Left cardiac atrium (tissue), 4 donors: ENCODE measurements around the gene GPR157. TPM values are rescaled to one million over a fixed set of nuclear protein-coding genes. Genes with fewer than 3 reads are reported as not detected.

Experiments
- ATAC-seq, 2 donors: fragments of 200-7000 bp; cut with Tn5 transposase; one replicate each; pipeline ENCODE4 v1.9.1; 2020; ENCODE audit warnings: mild to moderate bottlenecking in 2 of 2, moderate library complexity in 2 of 2
- DNase-seq: peaks from one replicate; pipeline ENCODE4 v3.0.0-alpha.2; 2020
- intact Hi-C, 2 donors: fragments of 100-400 bp; cut with DNase I; formaldehyde crosslinking; loops; one replicate each; pipeline versions ENCODE4 v1.14.1 to v1.15.1; 2022 to 2023
- total RNA-seq, 2 donors: library from RNA; stranded (reverse); fragmentation: NEBNext Ultra II Directional; extraction: Animal tissue kit (Norgen Biotek cat#: 25700); gene quantifications; one replicate each; pipeline ENCODE4 v1.2.1, GENCODE V29; 2021
- donor health status: DM: no; HTN: yes; CAD: no.
- donor health status: DM: no; HTN: yes; CAD: no; lungs with severe emphysema.
- donor health status: DM: yes; HTN: yes; CAD: no.
- donor health status: Dilated cardiomyopathy.

The GPR157 gene
- total RNA-seq, 2 donors from 2014 or later: 18.8 to 40.6 TPM

DNA sequence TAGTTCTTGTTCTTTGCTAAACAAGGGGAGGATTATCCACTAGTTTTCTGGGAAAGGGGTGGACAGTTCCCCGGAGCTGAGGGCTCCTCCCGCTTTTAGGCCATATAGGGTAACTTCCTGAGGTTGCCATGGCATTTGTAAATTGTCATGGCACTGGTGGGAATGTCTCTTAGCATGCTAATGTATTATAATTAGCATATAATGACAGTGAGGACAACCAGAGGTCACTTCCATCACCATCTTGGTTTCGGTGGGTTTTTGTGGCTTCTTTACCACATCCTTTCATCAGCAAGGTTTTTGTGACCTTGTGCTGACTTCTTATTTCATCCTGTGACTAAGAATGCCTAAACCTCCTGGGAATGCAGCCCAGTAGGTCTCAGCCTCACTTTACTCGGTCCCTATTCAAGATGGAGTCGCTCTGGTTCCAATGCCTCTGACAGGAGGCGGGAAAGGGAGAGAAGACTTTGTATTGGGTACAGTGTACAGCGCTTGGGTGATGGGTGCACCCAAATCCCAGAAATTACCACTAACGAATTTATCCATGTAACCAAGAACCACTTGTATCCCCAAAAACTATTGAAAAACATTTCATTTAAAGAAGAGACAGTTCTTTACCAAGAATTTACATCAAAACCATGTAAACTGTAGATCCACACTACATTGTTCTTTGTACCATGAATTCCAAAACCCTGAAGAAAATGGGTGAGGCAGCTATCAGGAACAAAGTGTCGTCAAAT, 50.7 kb downstream of the GPR157 start:
- intact Hi-C loops: no loop called here
- DNase-seq (no peak), ATAC-seq (no peak)

DNA sequence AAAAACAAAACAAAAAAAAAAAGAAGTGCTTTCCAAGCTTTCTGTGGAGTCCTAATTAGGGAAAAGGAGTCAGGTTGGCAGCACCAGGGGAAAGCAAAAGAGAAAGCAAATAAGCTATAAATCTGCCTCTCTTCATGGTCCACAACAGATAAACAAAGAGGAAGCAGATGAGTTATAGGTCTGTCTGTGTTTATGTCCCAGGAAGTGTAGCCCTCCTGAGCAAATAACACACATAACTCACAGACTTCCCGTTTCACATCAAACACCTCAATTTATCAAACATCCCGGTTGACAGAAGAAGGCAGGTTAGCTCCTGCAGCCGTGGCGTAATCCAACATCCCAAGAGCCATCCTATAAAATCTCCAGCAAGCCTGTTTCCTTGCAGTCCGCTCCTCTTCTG, 53.9 kb downstream of the GPR157 start:
- intact Hi-C loops: no loop called here
- ATAC-seq: no peak
- no peak for DNase-seq

DNA sequence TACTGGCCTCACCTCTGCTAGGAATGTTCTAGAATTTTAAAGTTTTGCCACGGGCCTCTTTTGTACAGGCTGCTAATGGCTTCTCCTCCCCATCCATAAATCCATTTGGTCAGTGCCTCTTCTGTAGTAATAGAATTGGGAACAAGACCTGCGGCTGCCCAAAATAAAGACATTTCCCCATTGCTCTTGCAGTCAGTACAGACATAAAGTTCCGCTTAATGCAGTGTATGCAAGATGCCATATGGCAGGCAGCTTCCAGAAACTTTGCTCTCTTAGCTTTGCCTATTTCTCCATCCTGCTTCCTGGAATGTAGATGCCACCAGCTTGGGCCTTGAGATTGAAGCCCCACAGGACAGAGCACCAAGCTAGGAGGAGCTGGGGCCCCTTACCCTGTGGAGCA, 55.8 kb downstream of the GPR157 start:
- no peak for ATAC-seq
- intact Hi-C loops: no loop called here
- no peak for DNase-seq

DNA sequence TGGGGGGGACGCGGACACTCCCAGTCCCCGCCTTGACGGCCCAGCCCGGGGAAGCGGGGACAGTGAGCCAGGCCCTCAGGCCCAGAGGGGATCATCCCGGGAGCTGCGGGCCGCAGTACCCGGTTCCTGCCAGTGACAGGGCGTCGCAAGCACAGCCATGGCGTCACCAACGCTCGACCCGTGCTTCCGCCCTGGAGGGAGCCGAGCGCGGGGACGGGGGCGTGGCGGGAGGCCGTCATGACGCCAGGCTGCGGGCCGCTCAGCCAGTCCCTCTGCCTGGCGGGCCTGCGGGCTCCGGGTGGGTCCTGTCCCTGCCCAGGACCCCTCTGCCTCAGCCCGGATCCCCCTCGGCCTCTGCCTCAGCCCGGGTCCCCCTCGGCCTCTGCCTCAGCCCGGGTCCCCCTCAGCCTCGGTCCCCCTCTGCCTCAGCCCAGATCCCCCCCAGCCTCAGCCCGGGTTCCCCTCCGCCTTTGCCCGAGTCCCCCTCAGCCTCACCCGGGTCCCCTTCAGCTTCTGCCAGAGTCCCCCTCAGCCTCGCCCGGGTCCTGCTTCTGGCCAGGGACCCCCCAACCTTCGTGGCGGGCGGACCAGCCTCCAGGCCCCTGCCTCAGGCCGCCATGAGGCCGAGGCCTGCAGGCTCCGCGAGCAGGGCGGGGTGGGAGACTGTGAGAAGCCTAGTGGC, 57.2 kb downstream of the GPR157 start:
- intact Hi-C loops: no loop called here
- ATAC-seq (no peak), DNase-seq (no peak)

DNA sequence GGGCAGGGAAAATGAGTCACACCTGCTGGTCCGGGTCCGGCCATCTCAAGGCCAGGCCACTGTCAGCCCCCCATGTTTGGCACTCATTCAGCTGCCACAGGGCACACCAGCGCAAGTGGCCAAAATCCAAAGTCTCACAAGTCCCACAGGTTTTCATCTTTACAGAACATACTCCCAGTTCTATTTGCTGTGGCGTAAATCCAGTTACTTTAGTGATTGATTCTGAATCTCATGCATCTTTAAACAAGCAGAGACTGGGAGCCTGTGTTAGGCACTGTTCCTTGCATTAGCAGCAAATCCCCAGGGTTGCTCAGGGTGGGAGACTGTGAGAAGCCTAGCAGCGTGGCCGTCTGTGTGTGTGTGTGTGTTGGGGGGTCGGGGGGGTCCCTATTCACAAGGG, 58.4 kb downstream of the GPR157 start:
- DNase-seq (no peak), ATAC-seq (no peak)
- intact Hi-C loops: no loop called here

GRCh38 chr1:9069326-9070100, 59.4 kb downstream of the GPR157 start, which contains the start of gene SLC2A5:
Gene SLC2A5 (minus strand): TSS chr1:9069635. CDS start chr1:9069536, 99 bp downstream.
- intact Hi-C loops: no loop called here
- DNase-seq: peak; percentile 39
- peak; percentile 45 to 74 for ATAC-seq

DNA sequence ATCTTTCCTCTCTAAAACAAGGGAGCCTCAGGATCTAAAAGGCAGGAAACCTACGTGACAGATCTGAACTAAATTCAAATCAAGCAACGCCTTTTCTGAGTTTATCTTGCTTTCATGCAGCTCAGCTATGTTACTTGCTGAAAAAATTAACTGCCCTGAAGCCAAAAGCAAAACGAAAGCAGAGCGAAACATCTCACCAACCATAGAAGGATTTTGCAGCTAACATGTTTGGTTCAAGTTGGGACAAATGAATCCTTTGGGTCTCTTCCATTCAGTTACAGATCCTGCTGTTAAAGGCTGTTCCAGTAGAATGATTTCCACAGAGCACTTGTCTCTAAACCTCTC, 59.9 kb downstream of the GPR157 start:
- ATAC-seq (peak in 1 of 2 donors; percentile 11), DNase-seq (no peak)
- intact Hi-C loops: no loop called here

- intact Hi-C loops: no loop called here
- ATAC-seq: peak; percentile 79 to 81
- DNase-seq: peak; percentile 72
Measured at GRCh38 chr1:9066945-9067807, 61.7 kb downstream of the GPR157 start.

GRCh38 chr1:9065213-9065751, 63.6 kb downstream of the GPR157 start:
- ATAC-seq: no peak
- DNase-seq: no peak
- intact Hi-C loops: no loop called here

- intact Hi-C loops: no loop called here
- ATAC-seq: no peak
- no peak for DNase-seq
Measured at GRCh38 chr1:9062846-9063245, 66.1 kb downstream of the GPR157 start.

DNA sequence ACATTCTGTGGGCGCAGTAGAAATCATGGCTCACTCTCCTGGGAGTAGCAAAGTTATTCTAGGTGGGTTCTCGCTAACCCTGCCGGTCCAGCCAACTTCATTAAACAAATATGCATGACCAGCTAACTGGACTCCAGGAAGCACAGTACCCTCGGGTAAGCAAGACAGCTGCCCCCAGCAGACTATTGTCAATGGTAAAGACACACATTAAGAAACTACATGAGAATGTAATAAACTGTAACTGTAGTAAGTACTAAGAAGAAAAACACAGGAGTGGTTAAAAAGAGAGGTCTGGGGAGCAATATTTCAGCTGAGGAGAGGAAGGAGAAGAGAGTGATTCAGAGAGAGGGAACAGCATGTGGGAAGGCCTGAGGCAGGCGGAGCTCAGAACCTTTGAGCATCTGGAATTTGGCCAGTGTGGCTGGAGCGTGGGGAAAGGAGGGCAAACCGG, 66.9 kb downstream of the GPR157 start:
- DNase-seq (no peak), ATAC-seq (no peak)
- intact Hi-C loops: no loop called here

DNA sequence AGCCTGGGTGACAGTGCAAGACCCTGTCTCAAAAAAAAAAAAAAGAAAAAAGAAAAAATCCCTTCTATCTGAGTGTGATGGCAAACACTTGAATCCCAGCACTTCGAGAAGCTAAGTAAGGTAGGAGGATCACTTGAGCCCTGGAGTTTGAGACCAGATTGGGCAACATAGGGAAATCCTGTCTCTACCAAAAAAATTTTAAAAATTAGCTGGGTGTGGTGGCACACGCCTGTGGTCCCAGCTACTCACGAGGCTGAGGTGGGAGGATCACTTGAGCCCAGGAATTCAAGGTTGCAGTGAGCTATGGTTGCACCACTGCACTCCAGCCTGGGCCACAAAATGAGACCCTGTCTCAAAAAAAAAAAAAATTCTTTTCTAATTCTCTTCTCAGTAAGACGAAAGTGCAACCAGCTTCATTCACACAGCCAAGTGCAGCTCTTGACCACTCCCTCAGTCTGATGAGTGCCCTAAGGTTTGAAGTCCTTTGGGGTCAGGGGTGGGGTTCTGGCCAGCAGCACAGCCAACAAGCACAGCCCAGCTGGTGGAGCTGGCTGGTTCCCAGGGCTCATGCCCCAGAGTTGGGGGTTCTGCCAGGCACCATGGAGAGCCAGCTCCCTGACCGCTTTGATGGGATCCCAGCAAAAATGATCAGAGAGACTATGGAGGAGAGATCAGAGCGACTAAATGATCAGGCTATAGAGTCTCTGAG, 67.5 kb downstream of the GPR157 start:
- no peak for DNase-seq
- intact Hi-C loops: no loop called here
- peak in 1 of 2 donors; percentile 75 for ATAC-seq

DNA sequence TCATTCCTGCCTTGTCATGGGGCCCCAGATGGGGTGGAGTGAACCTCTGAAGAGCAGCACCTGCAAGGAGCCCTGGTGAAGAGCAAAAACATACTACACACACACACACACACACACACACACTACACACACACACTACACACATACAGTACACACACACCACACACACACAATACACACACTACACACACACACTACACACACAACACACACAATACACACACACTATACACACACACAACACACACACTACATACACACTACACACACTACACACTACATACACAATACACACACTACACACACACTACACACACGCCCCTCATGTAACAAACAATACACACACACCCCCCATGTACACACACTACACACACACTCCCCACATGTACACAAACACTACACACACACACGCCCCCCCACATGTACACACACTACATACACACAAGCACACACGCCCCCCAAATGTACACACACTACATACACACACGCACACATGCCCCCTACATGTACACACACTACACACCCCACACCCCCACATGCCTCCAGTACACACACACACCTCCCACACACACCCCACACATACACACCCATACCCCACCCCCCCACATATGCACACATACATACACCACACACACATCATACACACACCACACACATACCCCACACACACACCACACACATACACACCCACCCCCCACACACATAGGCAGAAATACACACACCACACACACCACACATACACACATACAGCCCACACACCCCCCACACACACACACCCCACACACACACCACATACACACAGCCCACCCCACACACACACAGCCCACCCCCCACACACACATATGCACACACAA, 68.8 kb downstream of the GPR157 start:
- intact Hi-C loops: no loop called here
- ATAC-seq: no peak
- no peak for DNase-seq

- ATAC-seq (no peak), DNase-seq (no peak)
- intact Hi-C loops: no loop called here
Measured at GRCh38 chr1:9058465-9058864, 70.4 kb downstream of the GPR157 start.

DNA sequence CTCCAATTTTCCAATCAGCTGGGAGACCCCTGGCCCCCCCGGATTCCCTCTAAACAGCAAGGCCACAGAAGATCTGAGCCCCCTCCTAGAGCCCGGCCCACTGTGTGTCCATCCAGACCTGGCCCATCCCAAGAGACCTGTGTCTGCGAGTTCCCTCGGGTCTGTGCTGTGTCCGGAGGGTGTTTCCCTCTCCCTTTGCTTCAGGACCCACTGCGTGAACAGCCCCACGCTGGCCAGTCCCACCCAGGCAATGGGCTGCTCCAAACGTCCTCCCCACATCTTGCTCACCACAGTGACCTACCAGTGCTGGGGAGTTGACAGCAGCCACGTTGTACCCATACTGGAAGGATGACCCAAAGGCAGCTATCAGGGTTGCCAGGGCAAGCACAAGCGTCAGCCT, 71.1 kb downstream of the GPR157 start:
- no peak for DNase-seq
- no peak for ATAC-seq
- intact Hi-C loops: no loop called here

DNA sequence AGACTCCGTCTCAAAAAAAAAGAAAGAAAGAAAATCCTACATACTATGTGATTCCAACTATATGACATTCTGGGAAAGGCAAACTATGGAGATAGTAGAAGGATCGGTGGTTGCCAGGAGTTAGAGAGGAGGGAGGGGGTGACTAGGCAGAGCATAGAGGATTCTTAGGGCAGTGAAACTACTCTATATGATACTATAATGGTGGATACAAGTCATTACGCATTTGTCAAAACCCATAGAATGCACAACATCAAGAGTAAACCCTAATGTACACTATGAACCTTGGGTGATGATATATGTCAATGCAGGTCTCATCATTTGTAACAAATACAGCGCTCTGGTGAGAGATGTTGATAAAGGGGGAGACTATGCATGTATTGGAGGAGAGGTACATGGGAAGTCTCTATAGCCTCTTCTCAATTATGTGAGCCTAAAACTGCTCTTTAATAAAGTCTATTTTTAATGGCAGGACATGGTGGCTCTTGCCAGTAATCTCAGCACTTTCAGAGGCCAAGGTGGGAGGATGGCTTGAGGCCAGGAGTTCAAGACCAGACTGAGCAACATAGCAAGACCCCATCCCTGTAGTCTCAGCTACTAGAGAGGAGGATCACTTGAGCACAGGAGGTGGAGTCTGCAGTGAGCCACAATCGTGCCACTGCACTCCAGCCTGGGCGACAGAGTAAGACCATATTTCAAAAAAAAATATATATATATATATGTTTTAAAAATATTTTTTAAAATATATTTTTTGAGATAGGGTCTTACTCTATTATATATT, 76.4 kb downstream of the GPR157 start:
- intact Hi-C loops: no loop called here
- DNase-seq: no peak
- no peak for ATAC-seq

DNA sequence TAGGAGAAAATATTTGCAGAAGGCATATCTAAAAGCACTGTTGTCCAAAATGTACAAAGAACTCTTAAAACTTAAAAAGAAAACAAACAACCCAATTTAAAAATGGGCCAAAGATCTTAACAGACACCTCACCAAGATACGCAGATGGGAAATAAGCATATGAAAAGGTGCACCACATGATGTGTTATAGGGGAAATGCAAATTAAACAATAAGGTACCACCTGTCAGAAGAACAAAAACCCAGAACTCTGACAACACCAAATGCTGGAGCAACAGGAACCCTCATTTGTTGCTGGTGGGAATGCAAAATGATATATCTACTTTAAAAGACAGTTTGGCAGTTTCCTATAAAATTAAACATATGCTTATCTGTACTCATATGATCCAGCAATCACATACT, 77.5 kb downstream of the GPR157 start:
- intact Hi-C loops: no loop called here
- no peak for DNase-seq
- no peak for ATAC-seq
